IMR-90 (cell line): ENCODE results near the gene ANKRD33B. TPM values are rescaled to one million over a fixed set of nuclear protein-coding genes. Genes with fewer than 3 reads are reported as not detected.
A peak's percentile ranks its signal among the peaks of the same experiment; 100 is the strongest.

ENCODE experiments used
- ATAC-seq: fragments of 200-7000 bp; cut with Tn5 transposase; 2 replicates; pipeline ENCODE4 v1.9.1; 2020; ENCODE audit warnings: low read depth, mild to moderate bottlenecking, moderate library complexity
- BruUV-seq: library from RNA; stranded (reverse); fragments of 400-500 nt; replicated peaks from 2 replicates; lab custom pipeline; 2021; lab: Mats Ljungman, UMichigan
- CTCF ChIA-PET: fragments of 300-600 bp; formaldehyde crosslinking; extraction: SDS; loops from one replicate; lab custom pipeline; 2021; ENCODE audit warnings: antibody characterized with exemption; lab: Yijun Ruan, JAX
- POLR2A ChIA-PET: fragments of 300-600 bp; sonication (Branson Sonifier 250); formaldehyde crosslinking; loops from one replicate; lab custom pipeline; 2022; ENCODE audit warnings: antibody characterized with exemption; ENCODE audit not compliant: unreplicated experiment; lab: Charles Lee
- DNase-seq: peaks from one replicate; pipeline ENCODE4 v3.0.0; 2013
- H2AFZ ChIP-seq: replicated peaks from 2 replicates; pipeline ENCODE3; 2013; ENCODE audit warnings: low read length, mild to moderate bottlenecking; ENCODE audit not compliant: poor library complexity
- H2AK5ac ChIP-seq: 2 replicates; pipeline ENCODE4 v1.6.1; 2013; ENCODE audit warnings: low read depth, low read length, inconsistent platforms
- H2AK9ac ChIP-seq: replicated peaks from 2 replicates; pipeline ENCODE3; 2013; ENCODE audit warnings: mild to moderate bottlenecking, low read depth, low read length, moderate library complexity; ENCODE audit not compliant: poor library complexity
- H2BK120ac ChIP-seq: 2 replicates; pipeline ENCODE4 v1.6.1; 2013; ENCODE audit warnings: low read depth, low read length, inconsistent platforms
- H2BK15ac ChIP-seq: 3 replicates; pipeline ENCODE4 v1.6.1; 2013; ENCODE audit warnings: low read depth, low read length, inconsistent platforms
- H2BK20ac ChIP-seq: 2 replicates; pipeline ENCODE4 v1.6.1; 2013; ENCODE audit warnings: low read depth, mild to moderate bottlenecking, inconsistent platforms, low read length, moderate library complexity
- H2BK5ac ChIP-seq: 2 replicates; pipeline ENCODE4 v1.6.1; 2013; ENCODE audit warnings: mild to moderate bottlenecking, low read depth, low read length, inconsistent platforms; ENCODE audit not compliant: poor library complexity, severe bottlenecking
- H3K14ac ChIP-seq: replicated peaks from 2 replicates; pipeline ENCODE4 v1.6.1; 2013; ENCODE audit warnings: low read depth, low read length, inconsistent platforms
- H3K18ac ChIP-seq: 2 replicates; pipeline ENCODE4 v1.6.1; 2013; ENCODE audit warnings: low read depth, low read length, control low read depth
- H3K23ac ChIP-seq: 2 replicates; pipeline ENCODE4 v1.6.1; 2013; ENCODE audit warnings: low read depth, low read length, inconsistent platforms
- H3K27ac ChIP-seq: 2 replicates; pipeline ENCODE4 v1.5.1; 2013; ENCODE audit warnings: mild to moderate bottlenecking, control low read depth, low read length; ENCODE audit not compliant: insufficient read depth
- H3K27me3 ChIP-seq: 2 replicates; pipeline ENCODE4 v1.6.1; 2013; ENCODE audit warnings: low read length; ENCODE audit not compliant: control insufficient read depth, insufficient read depth
- H3K36me3 ChIP-seq: 2 replicates; pipeline ENCODE4 v1.6.1; 2013; ENCODE audit warnings: low read length, mixed read lengths; ENCODE audit not compliant: control insufficient read depth, insufficient read depth
- H3K4ac ChIP-seq: 2 replicates; pipeline ENCODE4 v1.6.1; 2013; ENCODE audit warnings: low read depth, low read length, inconsistent platforms
- H3K4me1 ChIP-seq: 2 replicates; pipeline ENCODE4 v1.6.1; 2013; ENCODE audit warnings: low read length, mixed read lengths; ENCODE audit not compliant: control insufficient read depth, insufficient read depth
- H3K4me2 ChIP-seq: 2 replicates; pipeline ENCODE4 v1.6.1; 2013; ENCODE audit warnings: low read depth, mild to moderate bottlenecking, control low read depth, low read length, moderate library complexity
- H3K4me3 ChIP-seq: 2 replicates; pipeline ENCODE4 v1.5.1; 2013; ENCODE audit warnings: low read depth, mild to moderate bottlenecking, control low read depth, low read length, moderate library complexity; ENCODE audit not compliant: insufficient read depth
- H3K56ac ChIP-seq: 2 replicates; pipeline ENCODE4 v1.6.1; 2013; ENCODE audit warnings: low read length, inconsistent platforms; ENCODE audit not compliant: insufficient read depth; ENCODE audit errors: extremely low read depth
- H3K79me1 ChIP-seq, 2 experiments: 2 replicates each; pipeline ENCODE4 v1.6.1; 2013; ENCODE audit warnings: low read length in 2 of 2, inconsistent platforms in 1 of 2, low read depth in 1 of 2
- H3K9ac ChIP-seq: 2 replicates; pipeline ENCODE4 v1.6.1; 2013; ENCODE audit warnings: low read depth, low read length, control low read depth
- H3K9me1 ChIP-seq: 2 replicates; pipeline ENCODE4 v1.6.1; 2013; ENCODE audit warnings: low read length, inconsistent platforms; ENCODE audit not compliant: insufficient read depth
- H3K9me3 ChIP-seq: 2 replicates; pipeline ENCODE4 v1.6.1; 2013; ENCODE audit warnings: low read length; ENCODE audit not compliant: control insufficient read depth, insufficient read depth
- H4K20me1 ChIP-seq: 2 replicates; pipeline ENCODE4 v1.6.1; 2013; ENCODE audit warnings: low read length, inconsistent platforms; ENCODE audit not compliant: insufficient read depth
- H4K5ac ChIP-seq: 2 replicates; pipeline ENCODE4 v1.6.1; 2013; ENCODE audit warnings: mild to moderate bottlenecking, low read depth, low read length, control low read depth
- H4K8ac ChIP-seq, 2 experiments: 2 replicates each; pipeline ENCODE4 v1.6.1; 2013; ENCODE audit warnings: low read depth in 2 of 2, low read length in 2 of 2, control low read depth in 1 of 2, inconsistent platforms in 1 of 2
- H4K91ac ChIP-seq: 2 replicates; pipeline ENCODE4 v1.6.1; 2013; ENCODE audit warnings: low read depth, low read length, inconsistent platforms; ENCODE audit not compliant: insufficient read depth
- SMC3 ChIP-seq: fragments of 150-350 bp; IDR thresholded peaks from 2 replicates; pipeline ENCODE4 v1.6.1; 2016; ENCODE audit warnings: low read depth, mild to moderate bottlenecking, antibody characterized with exemption, low read length, moderate library complexity
- WGBS, 2 experiments: methylation state at CpG; one replicate each; pipeline versions ENCODE4 v1.1.5 to v1.1.7; 2013; ENCODE audit warnings: missing lambda C conversion rate in 2 of 2; ENCODE audit not compliant: insufficient read length in 1 of 2; ENCODE audit errors: extremely low coverage in 2 of 2; 5-methylcytosine and 5-hydroxymethylcytosine counted together
- dilution Hi-C: fragments of 300-500 bp; cut with HindIII; formaldehyde crosslinking; loops from one replicate; pipeline ENCODE4 v1.14.3; 2018; ENCODE audit warnings: low sequenced_read_pairs; ENCODE audit not compliant: unreplicated experiment
- in situ Hi-C: fragments of 300-500 bp; cut with MboI; formaldehyde crosslinking; loops from 3 replicates; pipeline ENCODE4 v1.14.3; 2019; ENCODE audit warnings: low sequenced_read_pairs, inconsistent platforms, mixed read lengths
- intact Hi-C: fragments of 100-400 bp; cut with micrococcal nuclease; formaldehyde crosslinking; loops from 2 replicates; pipeline ENCODE4 v1.10.0; 2022
- polyA plus RNA-seq, 3 experiments: library from polyadenylated mRNA; depleted of rRNA; stranded (reverse); fragments of >200 nt; gene quantifications; 2 replicates each; pipeline ENCODE4 v1.2.3, GENCODE V29; 2012; ENCODE audit warnings: low replicate concordance in 1 of 3
- total RNA-seq: library from RNA; depleted of rRNA; stranded (reverse); fragments of >200 nt; gene quantifications from 2 replicates; pipeline ENCODE4 v1.2.3, GENCODE V29; 2012

Gene ANKRD33B
- total and polyA plus RNA-seq, 2 of the 4 experiments (the other 2 are of a cell fraction): 2.5 to 3.3 TPM

- H3K18ac ChIP-seq: peak overlapping the region; percentile 72
- no peak overlapping the region; the same call in 1 of the 2 replicates for H3K4me3 ChIP-seq
- no peaks in the 10 kb centered on the region for H3K36me3 ChIP-seq
- CTCF ChIA-PET: interaction anchor here (1.6 to 1.9 kb wide), 2 partner anchors 60 to 115 kb away, joined by 5 to 10 read pairs; no protein-coding TSS in a partner anchor
- BruUV-seq: no TSS peak
- H2AK9ac ChIP-seq: no peak overlapping the region
- peak overlapping the region; percentile 79; the same call in 1 of the 2 replicates for H3K27ac ChIP-seq
- dilution Hi-C loops: no loop called here
- H4K8ac ChIP-seq: peak overlapping the region in 1 of 2 experiments; percentile 34; a peak in 1 of 4 replicates
- in situ Hi-C loops: loop anchor here (25.0 kb wide), 1 partner anchor 105 kb away; no protein-coding TSS in a partner anchor
- H3K9me3 ChIP-seq: no peaks in the 10 kb centered on the region
- 100% methylated on average over 2 of the region's 10 CpGs; no CpG with 5 or more reads in 1 of the 2 experiments for WGBS, 2 experiments
- peaks cover 20 to 82% of the 10 kb centered on the region in 2 experiments for H3K79me1 ChIP-seq
- no peak overlapping the region for H2AFZ ChIP-seq
- peak overlapping the region; percentile 62 for H3K23ac ChIP-seq
- peaks cover 64% of the 10 kb centered on the region; the same call in 1 of the 2 replicates for H4K20me1 ChIP-seq
- peaks cover 18% of the 10 kb centered on the region for H3K9me1 ChIP-seq
- peaks cover 28% of the 10 kb centered on the region for H3K4me1 ChIP-seq
- no peak for ATAC-seq
- H3K27me3 ChIP-seq: no peaks in the 10 kb centered on the region
- H3K9ac ChIP-seq: peak overlapping the region; percentile 32
- H3K56ac ChIP-seq: no peak overlapping the region
- peak overlapping the region; percentile 56 for H2BK120ac ChIP-seq
- H3K4ac ChIP-seq: peak overlapping the region; percentile 82
- H3K14ac ChIP-seq: peak overlapping the region; percentile 71
- peak overlapping the region; percentile 47 for H4K5ac ChIP-seq
- DNase-seq: no peak
- H4K91ac ChIP-seq: peak overlapping the region; percentile 54
- H3K4me2 ChIP-seq: peak overlapping the region; percentile 82
- POLR2A ChIA-PET: no interaction called here
- peak overlapping the region; percentile 59; the same call in 1 of the 2 replicates for H2AK5ac ChIP-seq
- H2BK15ac ChIP-seq: peak overlapping the region; percentile 10; the same call in 1 of the 3 replicates
- H2BK20ac ChIP-seq: peak overlapping the region; percentile 62
- H2BK5ac ChIP-seq: peak overlapping the region; percentile 40
- no peak for TF ChIP-seq SMC3
- intact Hi-C loops: loop anchor here (1.0 to 5.0 kb wide), 2 partner anchors 45 to 60 kb away; no protein-coding TSS in a partner anchor
These were observed 3.3 kb downstream of the ANKRD33B start for GRCh38 chr5:10567121-10567591.
